Lower leg skin (tissue), 4 donors: ENCODE results near the gene PNRC1. TPM values are rescaled to one million over a fixed set of nuclear protein-coding genes. Genes with fewer than 3 reads are reported as not detected.

Experiments used
- DNase-seq, 2 donors: peaks; one replicate each; pipeline ENCODE4 v3.0.0-alpha.2; 2019; ENCODE audit warnings: low spot score in 2 of 2
- H3K4me3 ChIP-seq: fragments of 200-600 bp; sonication (generic); 2 replicates; pipeline ENCODE4 v1.5.1; 2017; ENCODE audit warnings: mild to moderate bottlenecking, low read depth; ENCODE audit not compliant: poor library complexity, severe bottlenecking
- CTCF ChIP-seq, 3 donors: fragments of 450-650 bp; IDR thresholded peaks; one replicate each; pipeline ENCODE4 v1.5.1; 2016; ENCODE audit warnings: antibody characterized with exemption in 3 of 3, mild to moderate bottlenecking in 3 of 3, moderate library complexity in 2 of 3
- POLR2A ChIP-seq, 2 donors: fragments of 450-650 bp; IDR thresholded peaks; one replicate each; pipeline ENCODE4 v1.6.1; 2016 to 2017; ENCODE audit warnings: antibody characterized with exemption in 2 of 2, mild to moderate bottlenecking in 1 of 2, moderate library complexity in 1 of 2
- WGBS, 2 donors: methylation state at CpG; one replicate each; pipeline ENCODE4 v1.1.5; 2018; 5-methylcytosine and 5-hydroxymethylcytosine counted together
- intact Hi-C: fragments of 100-400 bp; cut with DNase I; formaldehyde crosslinking; loops from one replicate; pipeline ENCODE4 v1.15.0; 2023; ENCODE audit warnings: low total_unique reads
- total RNA-seq, 4 donors: library from RNA; depleted of rRNA; stranded (reverse); fragments of >200 nt; gene quantifications; one replicate each; pipeline ENCODE4 v1.1.0, GENCODE V29; 2016

Gene PNRC1
- total RNA-seq, 4 donors from 2014 or later: 197 to 362 (median 260) TPM

- intact Hi-C loops: no loop called here
- DNase-seq: no peak
- 91 to 93% methylated on average over 2 of the region's 2 CpGs for WGBS, 2 donors
- TF ChIP-seq POLR2A (IDR thresholded peaks at IDR 0.05) (no peak), CTCF (IDR thresholded peaks at IDR 0.05) (no peak)
- H3K4me3 ChIP-seq: no peak overlapping the region
These were observed 19.6 kb downstream of the PNRC1 start for GRCh38 chr6:89100114-89100513.

- DNase-seq: no peak
- TF ChIP-seq CTCF (IDR thresholded peaks at IDR 0.05) (no peak), POLR2A (IDR thresholded peaks at IDR 0.05) (no peak)
- no peak overlapping the region for H3K4me3 ChIP-seq
- WGBS, 2 donors: 76 to 77% methylated on average over 3 of the region's 3 CpGs
- intact Hi-C loops: no loop called here
These were observed 29.7 kb downstream of the PNRC1 start for GRCh38 chr6:89110284-89110683.

GRCh38 chr6:89111933-89112332, 31.4 kb downstream of the PNRC1 start:
- TF ChIP-seq CTCF (IDR thresholded peaks at IDR 0.05) (no peak), POLR2A (IDR thresholded peaks at IDR 0.05) (no peak)
- intact Hi-C loops: no loop called here
- WGBS, 2 donors: 89 to 97% methylated on average over 9 of the region's 9 CpGs
- DNase-seq: no peak
- H3K4me3 ChIP-seq: no peak overlapping the region

GRCh38 chr6:89116702-89117101, 36.2 kb downstream of the PNRC1 start:
- intact Hi-C loops: no loop called here
- WGBS, 2 donors: 68 to 69% methylated on average over 6 of the region's 6 CpGs
- no peak overlapping the region for H3K4me3 ChIP-seq
- TF ChIP-seq CTCF (IDR thresholded peaks at IDR 0.05) (no peak), POLR2A (IDR thresholded peaks at IDR 0.05) (no peak)
- no peak for DNase-seq

- WGBS, 2 donors: 0 to 1% methylated on average over 66 to 78 of the region's 106 CpGs
- no peak for DNase-seq
- intact Hi-C loops: no loop called here
- H3K4me3 ChIP-seq: peak within 1 kb of the TSS; percentile 46
- TF ChIP-seq CTCF (IDR thresholded peaks at IDR 0.05): no peak
- no peak for TF ChIP-seq POLR2A (IDR thresholded peaks at IDR 0.05)
These were observed 36.9 kb downstream of the PNRC1 start, which contains the start of gene SRSF12 for GRCh38 chr6:89117211-89118108. Gene SRSF12, minus strand, starts transcription at chr6:89118071. Its CDS starts 184 bp downstream, at chr6:89117887.
